ENCODE data around the gene PPP2R2D.

- TF ChIP-seq PATZ1 (CRISPR knock-in tag; IDR thresholded peaks at IDR 0.05; ENCODE audit: borderline replicate concordance) (no peak), ARNTL (CRISPR knock-in tag; IDR thresholded peaks at IDR 0.05; ENCODE audit: borderline replicate concordance, low read depth) (no peak), SNAI2 (CRISPR knock-in tag; IDR thresholded peaks at IDR 0.05) (no peak), TCF4 (CRISPR knock-in tag; IDR thresholded peaks at IDR 0.05; ENCODE audit: borderline replicate concordance) (no peak), RARB (CRISPR knock-in tag; IDR thresholded peaks at IDR 0.05) (no peak), BACH2 (CRISPR knock-in tag; IDR thresholded peaks at IDR 0.05; ENCODE audit: borderline replicate concordance) (no peak), ZNF565 (CRISPR knock-in tag; conservative IDR thresholded peaks at IDR 0.05; ENCODE audit: low read depth) (no peak), CSRNP3 (CRISPR knock-in tag; IDR thresholded peaks at IDR 0.05) (no peak), TSHZ2 (CRISPR knock-in tag; IDR thresholded peaks at IDR 0.05) (no peak), ZFP3 (CRISPR knock-in tag; IDR thresholded peaks at IDR 0.05) (no peak)
These were observed 29.3 kb downstream of the PPP2R2D start for GRCh38 chr10:131930150-131930549.

Measured in SK-N-SH treated with all-trans-retinoic acid at 6 μM for 48 hours (cell line).